Measurements from ENCODE around the gene LENG8. TPM values are rescaled to one million over a fixed set of nuclear protein-coding genes. Genes with fewer than 3 reads are reported as not detected.

Gene LENG8
- total RNA-seq, 2 donors from 2014 or later: 205 to 292 TPM

- Mint-ChIP-seq H3K27ac (no peak overlapping the region), H3K9me3 (no peaks in the 10 kb centered on the region), H3K4me3 (no peak overlapping the region), H3K27me3 (no peaks in the 10 kb centered on the region), H3K36me3 (peaks cover 17% of the 10 kb centered on the region), H3K4me1 (ENCODE audit: low read depth in 2 of 2) (peaks cover 28 to 33% of the 10 kb centered on the region in 2 donors)
- DNase-seq (ENCODE audit: low spot score): peak; percentile 47
- ATAC-seq: no peak
Observed at GRCh38 chr19:54456423-54457373, 7.7 kb downstream of the LENG8 start.

- H3K36me3 Mint-ChIP-seq: peaks cover 15% of the 10 kb centered on the region
- H3K27ac Mint-ChIP-seq: no peak overlapping the region
- H3K27me3 Mint-ChIP-seq: no peaks in the 10 kb centered on the region
- H3K4me1 Mint-ChIP-seq (ENCODE audit: low read depth in 2 of 2): peaks cover 28 to 32% of the 10 kb centered on the region in 2 donors
- ATAC-seq (no peak), DNase-seq (ENCODE audit: low spot score) (no peak)
- H3K9me3 Mint-ChIP-seq: no peaks in the 10 kb centered on the region
- H3K4me3 Mint-ChIP-seq: no peak overlapping the region
Observed at GRCh38 chr19:54457773-54458647, 9.0 kb downstream of the LENG8 start.

DNA sequence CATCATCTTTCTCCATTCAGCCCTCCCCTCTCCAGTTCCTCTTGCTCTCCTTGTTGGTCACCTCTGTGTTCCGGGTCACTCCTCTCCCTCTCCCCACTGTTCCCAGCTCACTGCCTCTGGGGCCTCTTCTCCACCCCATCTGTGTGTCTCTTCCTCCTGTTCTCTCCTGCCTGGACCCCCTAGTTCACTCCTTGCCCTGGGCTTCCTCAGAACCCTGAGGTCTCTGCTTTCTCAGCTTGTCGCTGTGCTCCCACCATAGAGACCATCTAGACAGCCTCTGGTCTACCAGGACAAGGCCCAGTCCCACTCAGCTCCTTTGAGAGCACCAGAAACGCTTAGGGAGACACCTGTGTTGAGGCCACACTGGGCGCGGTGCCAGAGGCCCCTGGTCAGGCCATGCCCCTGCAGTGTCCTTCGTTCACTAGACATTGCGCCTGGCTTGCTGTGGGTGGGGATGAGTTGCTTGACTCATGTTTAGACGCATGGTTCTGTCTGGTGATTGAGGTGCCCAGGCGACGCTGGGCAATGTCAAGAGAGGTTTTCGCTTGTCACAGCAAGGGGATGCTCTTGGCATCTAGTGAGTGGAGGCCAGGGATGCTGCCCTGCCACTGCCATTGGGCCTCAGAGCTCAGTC lies 9.8 kb downstream of the LENG8 start:
- peaks cover 28% of the 10 kb centered on the region in 2 donors for H3K4me1 Mint-ChIP-seq (ENCODE audit: low read depth in 2 of 2)

DNA sequence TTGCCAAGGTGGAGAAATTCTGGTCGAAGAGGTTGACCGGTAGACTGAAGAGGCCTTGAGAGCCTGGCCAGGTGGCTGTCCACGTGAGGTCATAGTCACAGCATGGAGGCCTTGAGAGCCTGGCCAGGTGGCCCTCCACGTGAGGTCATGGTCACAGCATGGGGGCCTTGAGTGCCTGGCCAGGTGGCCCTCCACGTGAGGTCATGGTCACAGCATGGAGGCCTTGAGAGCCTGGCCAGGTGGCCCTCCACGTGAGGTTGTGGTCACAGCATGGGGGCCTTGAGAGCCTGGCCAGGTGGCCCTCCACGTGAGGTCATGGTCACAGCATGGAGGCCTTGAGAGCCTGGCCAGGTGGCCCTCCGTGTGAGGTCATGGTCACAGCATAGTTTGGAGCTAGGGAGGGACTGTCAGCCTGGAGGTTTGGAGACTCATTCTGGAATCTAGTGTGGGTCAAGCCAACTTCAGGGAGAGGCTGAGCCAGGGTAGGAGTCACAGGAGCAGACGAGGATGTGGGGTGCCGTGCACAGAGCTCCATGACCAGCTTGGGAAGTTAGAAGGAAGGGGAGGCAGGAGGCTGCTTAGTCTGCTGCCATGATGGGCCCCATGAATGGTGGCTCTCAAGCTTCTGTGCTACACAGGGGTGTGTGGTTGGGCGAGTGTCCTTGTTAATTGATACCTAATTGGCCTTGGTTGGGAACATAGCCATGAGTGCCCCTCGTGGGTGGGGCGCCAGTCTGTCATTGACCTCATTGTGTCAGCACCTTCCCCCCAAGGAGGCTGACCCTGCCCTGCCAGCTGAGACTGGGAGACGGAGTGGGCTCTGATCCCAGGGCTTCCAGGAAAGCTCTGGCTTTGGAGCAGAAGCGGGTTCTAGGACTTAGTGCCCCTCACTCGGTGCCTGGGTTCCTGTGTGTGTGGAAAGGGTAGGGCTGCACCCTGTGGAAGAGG lies 10.6 kb downstream of the LENG8 start:
- DNase-seq (ENCODE audit: low spot score): no peak
- peak overlapping the region; percentile 28 for H3K4me3 Mint-ChIP-seq
- no peaks in the 10 kb centered on the region for H3K27me3 Mint-ChIP-seq
- H3K9me3 Mint-ChIP-seq: no peaks in the 10 kb centered on the region
- ATAC-seq: no peak
- H3K4me1 Mint-ChIP-seq (ENCODE audit: low read depth in 2 of 2): peaks cover 31 to 34% of the 10 kb centered on the region in 2 donors
- peak overlapping the region; percentile 70 for H3K27ac Mint-ChIP-seq
- peaks cover 11% of the 10 kb centered on the region for H3K36me3 Mint-ChIP-seq

More for the DNA sequence above, 9.8 kb downstream of the LENG8 start:
- H3K4me3 Mint-ChIP-seq: no peak overlapping the region
- peaks cover 11% of the 10 kb centered on the region for H3K36me3 Mint-ChIP-seq
- DNase-seq (ENCODE audit: low spot score): no peak
- H3K27me3 Mint-ChIP-seq: no peaks in the 10 kb centered on the region
- H3K27ac Mint-ChIP-seq: peak overlapping the region; percentile 70
- no peaks in the 10 kb centered on the region for H3K9me3 Mint-ChIP-seq
- no peak for ATAC-seq

DNA sequence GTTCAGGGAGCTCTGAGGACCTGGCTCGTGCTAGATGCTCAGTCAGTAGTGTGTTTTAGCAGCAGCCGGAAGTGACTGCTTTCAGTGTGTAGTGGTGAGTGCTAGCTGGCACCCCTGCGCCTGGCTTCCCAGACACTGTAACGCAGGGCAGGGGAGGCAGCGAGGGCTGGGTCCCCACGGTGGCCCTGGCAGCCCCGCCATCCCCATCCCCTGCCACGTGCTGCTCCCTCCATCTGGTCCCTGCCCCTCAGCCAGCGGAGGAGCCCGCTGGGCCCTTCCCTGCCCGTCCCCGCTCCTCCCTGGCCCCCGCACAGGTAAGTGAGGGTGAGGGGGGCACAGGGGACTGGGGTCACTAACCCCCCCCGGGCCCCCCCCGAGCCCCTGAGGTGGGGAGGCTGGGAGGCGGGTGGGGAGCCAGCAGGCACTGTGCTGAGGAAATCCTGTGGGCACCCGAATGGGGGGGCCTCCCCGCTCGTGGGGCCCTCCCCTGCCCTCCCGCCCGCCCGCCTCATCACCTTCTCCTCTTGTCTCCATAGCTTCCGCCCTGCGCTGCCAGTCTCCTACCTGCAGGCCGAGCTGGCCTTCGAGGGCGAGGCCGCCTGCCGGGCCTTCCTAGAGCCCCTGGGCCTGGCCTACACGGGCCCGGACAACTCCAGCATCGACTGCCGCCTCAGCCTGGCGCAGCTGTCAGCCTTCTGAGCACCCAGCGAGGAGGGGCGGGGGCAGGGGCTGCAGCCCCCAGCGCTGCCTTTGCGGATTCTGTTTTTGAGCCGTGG lies 11.4 kb downstream of the LENG8 start:
- no peaks in the 10 kb centered on the region for H3K27me3 Mint-ChIP-seq
- no peaks in the 10 kb centered on the region for H3K9me3 Mint-ChIP-seq
- H3K4me3 Mint-ChIP-seq: peak overlapping the region; percentile 28
- H3K27ac Mint-ChIP-seq: peak overlapping the region in 1 of 2 donors; percentile 70
- DNase-seq (ENCODE audit: low spot score) (no peak), ATAC-seq (no peak)
- H3K36me3 Mint-ChIP-seq: peaks cover 11% of the 10 kb centered on the region
- peaks cover 34 to 39% of the 10 kb centered on the region in 2 donors for H3K4me1 Mint-ChIP-seq (ENCODE audit: low read depth in 2 of 2)

GRCh38 chr19:54461210-54461609 lies 12.2 kb downstream of the LENG8 start:
- ATAC-seq (no peak), DNase-seq (ENCODE audit: low spot score) (no peak)
- Mint-ChIP-seq H3K36me3 (peaks cover 11% of the 10 kb centered on the region), H3K27ac (peak overlapping the region; percentile 66 to 67), H3K4me1 (ENCODE audit: low read depth in 2 of 2) (peaks cover 34 to 42% of the 10 kb centered on the region in 2 donors), H3K9me3 (no peaks in the 10 kb centered on the region), H3K4me3 (peak overlapping the region; percentile 71), H3K27me3 (no peaks in the 10 kb centered on the region)

DNA sequence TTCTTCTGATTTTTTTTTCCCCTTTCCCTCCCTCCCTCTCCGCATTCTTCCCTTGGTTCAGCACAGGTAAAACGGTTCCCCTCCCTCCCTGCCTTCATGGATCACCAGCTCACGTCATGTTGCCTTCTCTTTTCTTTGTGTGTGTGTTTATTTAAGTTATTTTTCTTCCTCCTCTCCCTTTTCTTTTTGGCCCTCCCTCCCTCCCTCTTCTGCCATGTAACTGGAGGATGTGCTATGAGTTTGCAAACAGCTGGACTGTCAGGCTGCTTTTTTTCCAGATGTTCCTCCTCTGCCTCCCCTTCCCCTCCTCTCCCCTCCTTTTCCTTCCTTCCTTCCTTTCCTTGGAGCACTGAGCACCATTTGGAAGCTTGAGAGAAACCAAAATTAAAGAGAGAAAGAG lies 12.6 kb downstream of the LENG8 start:
- H3K36me3 Mint-ChIP-seq: peaks cover 11% of the 10 kb centered on the region
- peak overlapping the region; percentile 66 to 67 for H3K27ac Mint-ChIP-seq
- ATAC-seq (no peak), DNase-seq (ENCODE audit: low spot score) (no peak)
- H3K27me3 Mint-ChIP-seq: no peaks in the 10 kb centered on the region
- no peaks in the 10 kb centered on the region for H3K9me3 Mint-ChIP-seq
- H3K4me3 Mint-ChIP-seq: peak overlapping the region; percentile 71
- peaks cover 34 to 42% of the 10 kb centered on the region in 2 donors for H3K4me1 Mint-ChIP-seq (ENCODE audit: low read depth in 2 of 2)

- H3K27ac Mint-ChIP-seq: peak overlapping the region; percentile 66 to 67
Observed at GRCh38 chr19:54462047-54462654, 13.2 kb downstream of the LENG8 start.

GRCh38 chr19:54462655-54463530 lies 13.9 kb downstream of the LENG8 start:
- H3K9me3 Mint-ChIP-seq: no peaks in the 10 kb centered on the region
- peaks cover 11% of the 10 kb centered on the region for H3K36me3 Mint-ChIP-seq
- H3K27ac Mint-ChIP-seq: peak overlapping the region; percentile 86 to 88
- peak; percentile 3 to 47 for ATAC-seq
- H3K4me3 Mint-ChIP-seq: peak overlapping the region; percentile 80
- H3K27me3 Mint-ChIP-seq: no peaks in the 10 kb centered on the region
- peaks cover 34 to 42% of the 10 kb centered on the region in 2 donors for H3K4me1 Mint-ChIP-seq (ENCODE audit: low read depth in 2 of 2)
- peak; percentile 76 for DNase-seq (ENCODE audit: low spot score)

More at GRCh38 chr19:54462047-54462654, 13.2 kb downstream of the LENG8 start:
- H3K36me3 Mint-ChIP-seq: peaks cover 11% of the 10 kb centered on the region
- H3K27me3 Mint-ChIP-seq: no peaks in the 10 kb centered on the region
- no peak for DNase-seq (ENCODE audit: low spot score)
- H3K4me1 Mint-ChIP-seq (ENCODE audit: low read depth in 2 of 2): peaks cover 34 to 42% of the 10 kb centered on the region in 2 donors
- H3K9me3 Mint-ChIP-seq: no peaks in the 10 kb centered on the region
- H3K4me3 Mint-ChIP-seq: peak overlapping the region; percentile 71
- ATAC-seq: no peak

DNA sequence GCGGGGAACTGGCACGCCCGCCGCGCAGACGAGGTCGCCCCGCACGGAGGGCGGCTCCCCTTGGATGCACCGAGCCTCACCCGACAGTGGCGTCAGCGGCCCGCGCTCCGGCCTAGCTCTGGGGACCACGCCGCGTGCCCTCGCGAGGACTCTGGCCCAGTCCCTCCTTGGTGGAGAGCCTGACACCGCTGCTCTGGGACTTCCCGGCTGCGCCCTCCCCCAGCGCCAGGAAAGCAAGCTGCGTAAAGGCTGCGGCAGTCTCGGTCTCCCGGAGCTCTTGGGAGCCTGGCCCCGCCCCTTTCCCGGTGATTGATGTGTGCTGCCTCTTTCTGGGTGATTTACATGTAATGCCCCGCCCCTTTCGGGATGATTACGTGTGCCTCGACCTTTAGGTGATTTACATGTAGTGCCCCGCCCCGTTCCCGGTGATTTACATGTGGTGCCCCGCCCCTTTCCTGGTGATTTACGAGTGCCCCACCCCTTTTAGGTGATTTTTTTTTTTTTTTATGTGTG lies 14.6 kb downstream of the LENG8 start, which contains the start of gene LENG9:
Gene LENG9, minus strand, starts transcription at position 248 of the 513 bp plus-strand sequence. CDS start 252 bp downstream, outside the sequence.
- H3K27ac Mint-ChIP-seq: peak within 1 kb of the TSS; percentile 86 to 88
- peaks cover 28 to 36% of the 10 kb centered on the region in 2 donors for H3K4me1 Mint-ChIP-seq (ENCODE audit: low read depth in 2 of 2)
- peak; percentile 75 to 84 for ATAC-seq
- peaks cover 0 to 3% of the 10 kb centered on the region in 2 donors for H3K27me3 Mint-ChIP-seq
- H3K9me3 Mint-ChIP-seq: no peaks in the 10 kb centered on the region
- peak; percentile 99 for DNase-seq (ENCODE audit: low spot score)
- peak within 1 kb of the TSS; percentile 80 for H3K4me3 Mint-ChIP-seq
- peaks cover 7% of the 10 kb centered on the region for H3K36me3 Mint-ChIP-seq

All from natural killer cell treated with Interleukin-12 subunit alpha and Interleukin-12 subunit beta and Interleukin-15 and Interleukin-18, amount 100 ng/mL, for 72 hours (primary cell).